ENCODE measurements around the gene METTL5.
A peak's percentile ranks its signal among the peaks of the same experiment; 100 is the strongest.

METTL5 gene

DNA sequence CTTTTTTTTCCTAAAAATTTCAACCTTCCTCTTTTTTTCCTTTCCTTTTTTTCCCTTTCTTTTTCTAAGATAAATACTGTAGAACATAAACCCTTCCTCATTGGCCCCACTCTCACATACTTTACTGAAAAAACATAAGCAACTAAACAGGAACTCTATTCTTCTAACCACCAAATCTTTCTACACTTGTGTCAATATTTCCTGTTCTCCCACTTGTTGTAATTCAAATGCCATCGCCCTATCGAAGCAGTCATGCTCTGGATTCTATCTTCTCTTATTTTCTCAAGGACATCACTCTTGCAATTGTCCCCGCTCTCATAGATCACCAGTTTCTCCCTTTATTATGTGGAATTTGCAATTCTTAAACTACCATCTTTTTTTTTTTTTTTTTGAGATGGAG is 46.3 kb downstream of the METTL5 start:
- no peak for DNase-seq

DNA sequence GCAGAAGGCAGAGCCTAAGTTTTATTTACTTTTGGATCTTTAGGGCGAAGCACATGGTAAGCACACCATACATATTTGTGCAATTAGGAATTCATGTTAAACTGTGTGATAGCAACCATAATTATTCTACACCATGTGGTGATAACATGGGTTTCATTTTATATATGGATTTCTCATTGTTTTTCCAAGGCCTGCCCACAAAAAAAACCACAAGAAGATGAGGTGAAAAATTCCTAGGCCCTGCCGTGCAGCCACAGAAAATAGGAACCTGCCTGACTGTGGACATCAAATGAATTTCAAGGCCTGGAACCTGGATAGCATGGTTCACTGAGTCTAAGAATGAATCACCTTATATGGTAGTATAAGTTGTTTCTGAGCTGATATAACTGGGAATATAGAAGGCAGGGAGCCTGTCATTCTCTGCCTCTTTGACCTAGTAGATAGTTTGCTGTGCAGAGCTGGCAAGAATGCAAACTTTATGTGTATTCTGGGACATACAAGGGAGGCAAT is 48.4 kb downstream of the METTL5 start:
- no peak for DNase-seq

DNA sequence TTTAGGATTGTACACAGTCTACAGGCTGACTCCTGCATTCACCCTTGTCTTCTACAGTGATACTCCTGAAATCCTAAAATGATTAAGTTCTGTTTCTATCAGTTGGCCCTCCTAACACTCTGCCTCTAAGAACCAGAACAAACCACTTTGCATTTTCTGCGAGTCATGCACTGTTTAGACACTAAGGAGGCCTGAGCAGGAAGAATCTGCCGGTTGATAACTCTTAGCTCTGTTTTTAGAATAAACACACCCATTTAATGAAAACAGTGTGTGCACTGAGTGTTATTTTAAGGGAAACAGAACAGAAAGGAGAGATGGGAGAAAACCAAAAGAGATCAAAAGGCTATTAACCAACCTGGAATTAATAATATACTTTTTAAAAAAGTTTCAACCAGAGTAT is 48.9 kb downstream of the METTL5 start:
- DNase-seq, result no peak

DNA sequence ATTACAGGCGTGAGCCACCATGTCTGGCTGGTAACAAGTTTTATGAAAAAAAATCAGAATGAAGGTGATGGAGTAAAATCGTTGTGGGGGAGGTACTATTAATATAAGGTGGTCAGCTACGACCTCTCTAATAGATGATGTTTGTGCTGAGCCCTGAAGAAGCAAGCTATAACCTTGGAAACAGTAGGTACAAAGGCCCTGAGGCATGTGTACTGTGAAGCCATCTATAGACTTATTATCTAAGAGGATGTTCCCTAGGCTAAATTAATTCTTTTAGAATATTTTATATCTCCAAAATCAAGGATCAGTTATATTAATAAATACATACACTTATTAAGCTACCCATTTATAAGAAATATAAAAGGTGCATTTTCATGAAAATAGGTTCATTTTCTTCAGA is 49.4 kb downstream of the METTL5 start:
- DNase-seq, result no peak

DNA sequence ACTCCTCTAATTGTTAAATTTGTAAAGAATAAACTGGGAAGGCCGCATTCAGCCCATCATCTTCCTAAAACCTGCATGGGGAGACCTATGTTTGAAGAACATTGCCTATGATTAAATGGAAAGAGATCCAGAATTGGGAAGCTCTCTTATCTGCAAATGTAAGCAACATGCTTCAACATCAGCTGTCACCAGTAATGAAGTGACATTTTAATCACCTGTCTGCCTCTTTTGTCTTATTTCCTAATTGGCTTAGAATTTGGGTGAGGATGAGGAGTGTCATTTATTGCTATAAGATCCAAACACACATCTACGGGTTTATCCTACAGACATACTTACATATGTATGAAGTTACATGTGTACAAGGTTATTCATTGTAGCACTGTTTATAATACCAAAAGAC is 52.1 kb downstream of the METTL5 start:
- no peak for DNase-seq

DNA sequence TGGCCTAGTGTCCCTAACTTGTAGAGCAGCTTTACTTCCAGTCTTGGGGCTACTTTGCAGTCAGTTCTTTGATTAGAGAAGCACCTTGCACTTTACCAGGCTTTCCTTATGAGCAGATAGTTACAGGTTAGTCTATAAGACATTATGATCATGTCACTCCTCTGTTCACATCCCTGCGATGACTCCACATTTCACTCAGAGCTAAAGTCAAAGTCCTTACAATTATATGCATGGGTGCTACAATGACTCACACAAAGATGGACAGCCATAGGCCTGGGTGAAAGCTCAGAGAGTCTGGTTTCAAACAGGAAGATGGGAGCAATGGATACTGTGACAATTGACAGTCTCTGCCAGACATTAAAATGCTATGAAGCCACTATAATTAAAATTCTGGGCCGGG is 53.1 kb downstream of the METTL5 start:
- no peak for DNase-seq

DNA sequence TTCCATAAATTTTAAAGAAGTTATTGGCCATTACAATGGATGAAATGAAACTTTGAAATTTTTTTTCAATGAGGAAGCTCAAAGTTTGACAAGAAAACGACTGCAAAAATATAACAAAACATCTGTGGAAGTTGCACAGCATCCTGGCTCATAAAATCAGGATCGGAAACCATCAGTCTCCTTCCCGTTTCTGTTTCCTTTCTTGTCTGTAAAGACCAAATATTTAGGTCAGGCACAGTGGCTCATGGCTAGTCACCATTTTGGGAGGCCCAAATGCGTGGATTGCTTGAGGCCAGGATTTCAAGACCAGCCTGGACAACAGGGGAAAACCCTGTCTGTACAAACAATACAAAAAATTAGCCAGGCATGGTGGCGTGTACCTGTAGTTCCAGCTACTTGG is 53.7 kb downstream of the METTL5 start:
- no peak for DNase-seq

DNA sequence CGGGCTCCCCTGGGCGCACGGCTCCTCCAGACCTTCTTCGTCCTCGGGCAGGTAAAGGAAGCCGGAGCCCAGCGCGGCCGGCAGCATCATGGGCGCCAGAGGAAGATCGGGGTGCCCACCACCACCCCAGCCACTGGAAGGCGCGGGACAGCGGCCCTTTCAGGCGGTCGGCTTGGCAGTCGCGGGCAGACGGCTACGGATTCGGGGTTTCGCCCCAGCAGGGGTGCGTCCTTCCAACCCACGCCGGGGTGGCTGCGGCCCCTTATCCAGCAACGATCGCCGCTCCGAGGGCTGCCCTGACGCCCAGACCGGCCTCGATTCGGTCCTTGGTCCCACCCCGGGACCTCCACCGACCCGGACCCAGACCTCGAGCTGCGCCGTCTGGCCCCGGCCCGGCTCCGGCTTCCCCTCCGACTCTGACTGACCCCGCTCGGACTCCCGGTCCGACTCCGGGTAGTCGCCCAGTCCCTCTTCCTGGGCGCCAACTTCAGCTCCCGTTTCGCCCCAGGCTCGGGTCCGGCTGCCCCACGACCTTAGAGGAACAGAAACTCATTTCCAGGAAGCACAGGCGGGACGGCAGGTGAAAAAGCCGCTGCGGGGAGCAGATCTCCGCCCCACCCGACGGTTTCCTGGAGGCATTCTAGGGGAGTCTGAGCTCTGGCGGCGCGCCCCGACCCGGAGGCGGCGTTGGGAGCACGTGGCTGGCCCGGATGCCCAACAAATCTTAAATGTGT is 56.3 kb downstream of the METTL5 start:
- peak; percentile 18 to 43 for DNase-seq

DNA sequence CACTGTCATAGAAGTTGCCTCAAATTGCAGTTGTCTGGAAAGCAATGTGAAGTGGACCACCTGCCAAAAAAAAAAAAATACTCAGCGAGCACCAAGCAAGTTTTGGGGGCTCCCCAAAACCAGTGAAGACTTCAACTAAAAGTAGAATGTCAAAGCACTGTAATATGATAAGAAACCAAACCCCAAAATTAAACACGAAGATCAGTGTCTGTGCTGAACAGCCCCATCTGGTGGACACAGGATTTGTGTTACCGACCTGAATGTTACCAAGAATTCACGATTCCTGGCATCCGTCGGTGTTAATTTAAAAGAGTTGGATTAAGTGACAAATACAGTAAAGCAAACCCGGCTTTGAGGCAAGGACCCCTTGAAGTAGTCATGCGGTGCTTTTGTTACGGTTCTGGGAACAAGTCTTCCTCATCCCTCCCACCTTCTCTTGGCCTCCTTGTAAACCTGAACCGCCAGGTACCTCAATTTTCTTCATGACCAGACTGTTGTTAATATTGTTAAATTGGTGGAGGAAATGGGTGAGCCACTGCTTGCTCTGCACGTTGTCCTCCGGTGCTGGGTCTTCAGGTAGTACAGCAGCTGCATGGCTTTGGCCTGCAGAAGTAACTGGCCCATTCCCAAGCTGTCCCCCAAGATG is 57.3 kb downstream of the METTL5 start:
- peak; percentile 47 to 66 for DNase-seq

DNA sequence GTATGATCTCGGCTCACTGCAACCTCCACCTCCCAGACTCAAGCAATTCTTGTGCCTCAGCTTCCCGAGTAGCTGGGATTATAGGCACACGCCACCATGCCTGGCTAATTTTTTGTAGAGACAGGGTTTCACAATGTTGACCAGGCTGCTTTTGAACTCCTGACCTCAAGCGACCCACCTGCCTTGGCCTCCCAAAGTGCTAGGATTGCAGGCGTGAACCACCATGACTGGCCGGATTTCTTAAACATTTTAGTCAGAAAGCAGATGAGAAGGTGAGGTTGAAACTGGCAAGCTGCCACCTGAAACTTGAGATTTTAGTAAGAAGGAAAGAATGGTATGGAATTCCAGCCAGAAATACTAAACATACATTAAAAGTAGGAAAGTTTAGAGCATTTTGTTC is 59.2 kb downstream of the METTL5 start:
- DNase-seq, result peak in 1 of 2 experiments; percentile 8

DNA sequence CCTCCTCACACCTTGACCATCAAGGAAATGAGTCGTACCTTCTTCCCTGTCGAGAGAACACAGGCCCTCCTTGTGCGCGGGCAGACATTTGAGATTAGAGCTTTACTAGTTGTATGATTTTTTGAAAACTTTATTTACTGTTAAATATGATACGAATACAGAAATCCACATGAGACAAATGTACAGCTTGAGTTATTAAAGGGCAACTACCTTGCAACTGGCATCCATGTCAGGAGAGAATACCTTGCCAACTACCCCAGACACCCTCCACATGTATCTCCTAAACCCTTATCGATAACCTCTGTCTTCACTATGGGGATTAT is 62.8 kb downstream of the METTL5 start:
- no peak for DNase-seq
